Neural progenitor cell (in vitro differentiated cells): ENCODE measurements around the gene AHSA1.

Experiments used
- CTCF ChIP-seq: fragments of 200-600 bp; sonication (generic); IDR thresholded peaks from 2 replicates; pipeline ENCODE4 v1.5.1; 2017; ENCODE audit warnings: antibody characterized with exemption, mild to moderate bottlenecking
- EZH2 ChIP-seq: fragments of 200-600 bp; sonication (generic); IDR thresholded peaks from 2 replicates; pipeline ENCODE4 v1.6.1; 2017; ENCODE audit warnings: antibody characterized with exemption, mild to moderate bottlenecking, moderate library complexity

- TF ChIP-seq CTCF (peak; percentile 85), EZH2 (no peak)
These were observed 1.3 kb downstream of the AHSA1 start for GRCh38 chr14:77459072-77459723.
